GM20000 (cell line): ENCODE measurements around the gene COL5A1.

Experiments
- DNase-seq: peaks from one replicate; pipeline ENCODE4 v3.0.0; 2012; ENCODE audit warnings: low spot score
- TF ChIP-seq, protein P1 (sequence below): IDR thresholded peaks from 2 replicates; pipeline ENCODE4 v1.5.1; 2012; ENCODE audit warnings: mild to moderate bottlenecking, control low read depth; ENCODE audit errors: extremely low read depth, missing control alignments

Gene COL5A1

DNA sequence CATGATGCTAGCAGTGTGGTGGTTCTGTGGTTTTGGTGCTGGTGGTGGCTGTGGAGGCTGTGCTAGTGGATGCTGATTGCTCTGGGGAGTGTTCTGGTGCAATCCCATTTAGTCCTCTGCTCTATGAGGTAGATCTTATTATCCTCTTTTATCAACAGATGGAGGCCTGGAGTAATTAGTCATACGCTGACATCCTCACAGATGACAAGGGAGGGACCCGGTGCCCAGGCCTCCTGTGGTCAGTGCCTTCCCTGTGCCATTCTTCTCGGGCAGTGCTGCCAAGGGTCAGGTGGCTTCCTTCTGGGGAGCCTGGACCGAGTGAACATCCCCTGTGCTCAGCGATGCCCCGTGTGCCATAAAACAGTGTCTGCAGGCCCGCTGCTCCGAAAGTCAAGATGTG lies 74.5 kb downstream of the COL5A1 start:
- no peak for DNase-seq
- TF ChIP-seq, protein P1, sequence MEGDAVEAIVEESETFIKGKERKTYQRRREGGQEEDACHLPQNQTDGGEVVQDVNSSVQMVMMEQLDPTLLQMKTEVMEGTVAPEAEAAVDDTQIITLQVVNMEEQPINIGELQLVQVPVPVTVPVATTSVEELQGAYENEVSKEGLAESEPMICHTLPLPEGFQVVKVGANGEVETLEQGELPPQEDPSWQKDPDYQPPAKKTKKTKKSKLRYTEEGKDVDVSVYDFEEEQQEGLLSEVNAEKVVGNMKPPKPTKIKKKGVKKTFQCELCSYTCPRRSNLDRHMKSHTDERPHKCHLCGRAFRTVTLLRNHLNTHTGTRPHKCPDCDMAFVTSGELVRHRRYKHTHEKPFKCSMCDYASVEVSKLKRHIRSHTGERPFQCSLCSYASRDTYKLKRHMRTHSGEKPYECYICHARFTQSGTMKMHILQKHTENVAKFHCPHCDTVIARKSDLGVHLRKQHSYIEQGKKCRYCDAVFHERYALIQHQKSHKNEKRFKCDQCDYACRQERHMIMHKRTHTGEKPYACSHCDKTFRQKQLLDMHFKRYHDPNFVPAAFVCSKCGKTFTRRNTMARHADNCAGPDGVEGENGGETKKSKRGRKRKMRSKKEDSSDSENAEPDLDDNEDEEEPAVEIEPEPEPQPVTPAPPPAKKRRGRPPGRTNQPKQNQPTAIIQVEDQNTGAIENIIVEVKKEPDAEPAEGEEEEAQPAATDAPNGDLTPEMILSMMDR: no peak

DNA sequence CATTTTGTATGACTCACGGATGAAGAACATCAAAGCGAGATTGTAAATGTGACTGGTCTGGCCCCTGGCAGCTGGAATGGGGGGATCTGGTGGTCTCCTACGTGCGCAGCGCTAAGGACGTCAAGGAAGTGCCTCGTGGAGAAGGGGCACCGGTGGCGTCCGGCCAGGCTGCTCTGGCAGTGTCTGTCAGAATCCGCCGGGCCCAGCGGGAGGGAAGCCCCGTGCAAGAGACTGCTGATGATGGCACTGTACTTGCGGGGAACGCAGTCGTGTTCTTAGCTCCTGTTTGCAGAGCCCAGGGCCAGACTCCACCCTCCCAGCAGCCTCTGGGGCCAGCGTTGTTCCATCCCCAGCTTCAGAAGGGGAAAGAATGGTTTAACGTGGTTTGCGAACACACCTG lies 75.5 kb downstream of the COL5A1 start:
- DNase-seq: no peak
- TF ChIP-seq, protein P1: no peak

DNA sequence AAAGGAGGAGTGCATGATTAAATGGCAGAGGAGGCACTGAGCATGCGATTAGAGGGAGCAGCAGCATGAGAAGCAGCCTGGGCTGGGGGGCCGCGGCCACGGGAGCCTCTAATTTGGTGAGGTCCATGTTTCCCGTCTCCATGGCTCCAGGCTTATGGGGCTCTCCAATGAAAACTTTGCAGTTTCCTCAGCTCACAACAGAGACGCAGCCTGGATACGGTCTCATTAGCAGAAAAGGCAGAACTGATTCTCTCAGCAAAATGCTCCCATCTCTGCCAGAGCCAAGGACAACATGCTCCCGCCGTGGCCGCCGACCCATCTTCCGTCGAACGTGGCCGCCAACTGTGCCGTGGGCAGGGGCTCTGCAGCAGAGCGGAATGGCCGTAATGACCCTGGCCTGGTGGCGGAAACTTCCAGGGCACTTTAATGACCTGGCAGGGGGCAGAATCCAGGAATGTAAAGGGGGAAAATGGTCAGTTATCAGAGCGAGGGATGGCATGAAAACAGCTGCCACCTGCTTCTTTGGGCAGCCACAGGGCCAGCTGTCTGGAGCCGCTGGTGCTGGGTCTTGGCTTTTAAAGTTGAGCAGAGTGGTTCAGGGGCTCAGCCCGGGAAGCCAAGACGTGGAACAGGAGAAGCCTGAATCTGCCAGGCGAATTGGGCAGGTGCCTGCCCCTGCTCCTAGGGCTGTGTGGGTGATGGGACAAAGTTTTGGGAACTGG lies 76.5 kb downstream of the COL5A1 start:
- TF ChIP-seq, protein P1: no peak
- DNase-seq: no peak

DNA sequence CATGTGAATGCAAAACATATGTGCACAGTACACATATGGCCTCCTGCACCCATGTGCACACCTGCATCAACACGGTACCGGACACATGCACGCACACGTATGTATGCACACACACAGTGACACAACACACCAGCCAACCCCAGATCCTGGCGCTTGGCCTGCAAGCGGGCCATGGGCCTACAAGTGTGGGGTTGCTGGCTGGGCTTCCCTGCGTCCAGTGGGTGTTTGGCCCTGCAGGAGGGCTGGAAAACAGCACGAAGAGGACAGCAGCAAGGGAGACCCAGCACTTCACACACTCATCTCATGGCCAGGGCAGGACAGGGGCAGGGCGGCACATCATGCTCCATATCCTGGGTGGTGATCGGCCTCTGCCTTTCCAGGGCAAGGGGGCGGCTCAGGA lies 77.7 kb downstream of the COL5A1 start:
- TF ChIP-seq, protein P1: no peak

DNA sequence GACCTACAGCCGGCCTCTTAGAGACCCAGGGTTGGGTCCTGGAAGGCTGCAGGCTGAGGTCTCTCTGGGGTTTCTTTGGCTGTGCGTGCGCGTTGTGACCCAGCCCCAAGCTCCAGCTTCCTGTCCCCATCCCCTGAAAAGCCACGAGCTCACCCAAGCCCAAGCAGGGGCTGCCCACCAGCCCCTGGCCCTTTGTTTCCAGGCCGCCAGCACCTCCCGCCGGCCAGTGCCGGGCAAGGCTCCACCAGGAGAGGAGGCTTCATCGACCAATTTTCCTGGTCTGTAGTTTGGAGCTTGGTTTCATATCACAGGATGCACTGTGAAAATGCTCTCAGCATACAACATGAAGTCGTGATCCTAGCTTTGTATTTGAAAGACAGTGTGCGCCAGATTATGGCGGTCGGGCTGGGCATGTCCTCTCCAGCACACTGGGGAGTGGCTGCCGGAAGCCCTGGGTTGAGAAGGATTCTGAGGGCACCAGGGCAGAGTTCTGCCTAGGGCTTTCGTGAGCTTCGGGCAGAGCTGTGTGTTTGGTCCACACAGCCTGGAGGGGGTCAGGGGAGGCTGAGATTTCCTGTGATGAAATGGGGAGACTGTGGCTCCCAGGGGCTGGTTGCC lies 78.6 kb downstream of the COL5A1 start:
- TF ChIP-seq, protein P1: no peak
- no peak for DNase-seq

More for the DNA sequence above, 77.7 kb downstream of the COL5A1 start:
- no peak for DNase-seq

DNA sequence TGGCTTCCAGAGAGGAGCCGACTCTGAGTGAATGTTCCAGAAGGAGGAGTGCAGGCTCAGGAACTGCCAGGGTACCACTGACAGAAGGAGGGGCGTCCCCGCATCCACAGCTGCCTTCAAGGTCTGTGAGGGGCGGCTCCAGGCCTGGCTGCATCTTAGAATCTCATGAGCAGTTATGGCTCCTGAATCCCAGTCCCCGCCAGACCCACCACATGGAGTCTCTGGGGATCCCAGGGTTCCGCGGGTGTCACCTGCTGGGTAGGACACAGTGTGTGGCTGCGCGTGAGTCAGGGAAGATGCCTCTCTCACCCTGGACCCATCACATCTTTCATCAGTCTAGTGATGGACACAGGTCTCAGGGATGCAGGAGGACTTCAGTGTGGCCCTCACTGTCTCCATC lies 79.2 kb downstream of the COL5A1 start:
- TF ChIP-seq, protein P1: no peak
- DNase-seq: no peak

DNA sequence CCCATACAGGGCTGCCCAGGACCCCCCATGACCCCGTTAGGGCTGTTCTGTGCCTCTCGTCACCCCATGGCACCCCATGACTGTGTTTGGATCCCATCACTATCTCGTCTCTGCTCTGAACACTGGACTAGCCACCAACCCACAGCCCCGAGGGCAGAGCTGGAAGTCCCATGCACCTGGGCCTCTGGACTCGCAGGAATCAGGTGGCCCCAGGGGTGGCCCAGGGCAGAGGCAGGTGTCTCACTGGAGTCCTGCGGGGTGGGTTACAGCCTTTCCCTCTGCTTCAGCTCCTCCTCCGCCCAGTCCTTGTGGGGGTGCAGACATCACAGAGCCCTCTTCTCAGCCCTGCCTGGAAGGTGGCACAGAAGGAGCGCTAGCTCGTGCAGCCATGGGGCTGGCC lies 79.7 kb downstream of the COL5A1 start:
- no peak for DNase-seq
- TF ChIP-seq, protein P1: no peak
